Measurements from ENCODE around the gene GPR141.

DNA sequence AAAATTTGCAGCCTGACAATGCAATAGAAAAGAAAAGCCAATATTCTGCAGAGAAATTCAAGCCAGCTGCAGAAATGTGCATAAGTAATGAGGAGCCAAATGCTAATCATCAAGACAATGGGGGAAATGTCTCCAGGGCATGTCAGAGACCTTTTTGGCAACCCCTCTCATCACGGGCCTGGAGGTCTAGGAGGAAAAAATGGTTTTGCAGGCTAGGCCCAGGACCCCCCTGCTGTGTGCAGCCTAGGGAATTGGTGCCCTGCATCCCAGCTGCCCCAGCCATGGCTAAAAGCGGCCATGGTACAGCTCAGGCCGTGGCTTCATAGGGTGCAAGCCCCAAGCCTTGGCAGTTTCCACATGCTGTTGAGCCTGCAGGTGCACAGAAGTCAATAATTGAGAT lies 92.4 kb downstream of the GPR141 start:
- TF ChIP-seq, protein P1, sequence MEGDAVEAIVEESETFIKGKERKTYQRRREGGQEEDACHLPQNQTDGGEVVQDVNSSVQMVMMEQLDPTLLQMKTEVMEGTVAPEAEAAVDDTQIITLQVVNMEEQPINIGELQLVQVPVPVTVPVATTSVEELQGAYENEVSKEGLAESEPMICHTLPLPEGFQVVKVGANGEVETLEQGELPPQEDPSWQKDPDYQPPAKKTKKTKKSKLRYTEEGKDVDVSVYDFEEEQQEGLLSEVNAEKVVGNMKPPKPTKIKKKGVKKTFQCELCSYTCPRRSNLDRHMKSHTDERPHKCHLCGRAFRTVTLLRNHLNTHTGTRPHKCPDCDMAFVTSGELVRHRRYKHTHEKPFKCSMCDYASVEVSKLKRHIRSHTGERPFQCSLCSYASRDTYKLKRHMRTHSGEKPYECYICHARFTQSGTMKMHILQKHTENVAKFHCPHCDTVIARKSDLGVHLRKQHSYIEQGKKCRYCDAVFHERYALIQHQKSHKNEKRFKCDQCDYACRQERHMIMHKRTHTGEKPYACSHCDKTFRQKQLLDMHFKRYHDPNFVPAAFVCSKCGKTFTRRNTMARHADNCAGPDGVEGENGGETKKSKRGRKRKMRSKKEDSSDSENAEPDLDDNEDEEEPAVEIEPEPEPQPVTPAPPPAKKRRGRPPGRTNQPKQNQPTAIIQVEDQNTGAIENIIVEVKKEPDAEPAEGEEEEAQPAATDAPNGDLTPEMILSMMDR (IDR thresholded peaks at IDR 0.05 in 2 of 3, conservative IDR thresholded peaks at IDR 0.05 in 1 of 3; ENCODE audit: borderline replicate concordance in 1 of 3, insufficient read depth in 1 of 3, low read depth in 2 of 3, low read length in 2 of 3): no peak
- TF ChIP-seq, protein P2, sequence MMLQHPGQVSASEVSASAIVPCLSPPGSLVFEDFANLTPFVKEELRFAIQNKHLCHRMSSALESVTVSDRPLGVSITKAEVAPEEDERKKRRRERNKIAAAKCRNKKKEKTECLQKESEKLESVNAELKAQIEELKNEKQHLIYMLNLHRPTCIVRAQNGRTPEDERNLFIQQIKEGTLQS (IDR thresholded peaks at IDR 0.05): no peak
- TF ChIP-seq POLR2A (IDR thresholded peaks at IDR 0.05; ENCODE audit: borderline replicate concordance, extremely low read depth, insufficient read depth, insufficient read length): no peak
